HEK293T (cell line): ENCODE measurements around the gene PHYH.
"Not testable (repeated sequence)": the region's sequence is repeated elsewhere in the genome, so short reads cannot be mapped to it uniquely, and the experiment has no call there.

Experiments
- CTCF ChIA-PET: fragments of 350-600 bp; formaldehyde crosslinking; extraction: SDS; loops from one replicate; lab custom pipeline; 2021; ENCODE audit warnings: antibody characterized with exemption, inconsistent platforms; lab: Yijun Ruan, JAX
- POLR2A ChIA-PET: fragments of 350-600 bp; formaldehyde crosslinking; extraction: SDS; loops from one replicate; lab custom pipeline; 2020; ENCODE audit warnings: antibody characterized with exemption, inconsistent platforms; lab: Yijun Ruan, JAX
- DNase-seq: peaks from one replicate; pipeline ENCODE4 v3.0.0; 2012; ENCODE audit warnings: mixed read lengths; ENCODE audit errors: extremely low spot score
- ARNT ChIP-seq: fragments of 450-650 bp; IDR thresholded peaks from 2 replicates; pipeline ENCODE4 v1.6.1; 2017; ENCODE audit warnings: mild to moderate bottlenecking
- BHLHE40 ChIP-seq: fragments of 450-650 bp; IDR thresholded peaks from 2 replicates; pipeline ENCODE4 v1.6.1; 2016; ENCODE audit warnings: mild to moderate bottlenecking, moderate library complexity, borderline replicate concordance
- CTBP1 ChIP-seq: fragments of 450-650 bp; IDR thresholded peaks from 2 replicates; pipeline ENCODE4 v1.6.1; 2016; ENCODE audit warnings: borderline replicate concordance
- ELF4 ChIP-seq: fragments of 450-650 bp; IDR thresholded peaks from 2 replicates; pipeline ENCODE4 v1.6.1; 2017; ENCODE audit warnings: antibody characterized with exemption
- FOXA1 ChIP-seq: fragments of 450-650 bp; IDR thresholded peaks from 2 replicates; pipeline ENCODE4 v1.6.1; 2016; ENCODE audit warnings: mild to moderate bottlenecking
- FOXK2 ChIP-seq: fragments of 450-650 bp; IDR thresholded peaks from 2 replicates; pipeline ENCODE4 v1.6.1; 2016; ENCODE audit warnings: mild to moderate bottlenecking
- FOXM1 ChIP-seq: fragments of 450-650 bp; IDR thresholded peaks from 2 replicates; pipeline ENCODE4 v1.6.1; 2017; ENCODE audit warnings: mild to moderate bottlenecking, borderline replicate concordance
- HDGF ChIP-seq: fragments of 450-650 bp; IDR thresholded peaks from 2 replicates; pipeline ENCODE4 v1.6.1; 2017; ENCODE audit warnings: antibody characterized with exemption, borderline replicate concordance
- L3MBTL2 ChIP-seq: fragments of 450-650 bp; conservative IDR thresholded peaks from 2 replicates; pipeline ENCODE4 v1.6.1; 2016; ENCODE audit warnings: mild to moderate bottlenecking
- LEF1 ChIP-seq: fragments of 450-650 bp; IDR thresholded peaks from 2 replicates; pipeline ENCODE4 v1.6.1; 2017; ENCODE audit warnings: mild to moderate bottlenecking, borderline replicate concordance
- NFRKB ChIP-seq: fragments of 450-650 bp; IDR thresholded peaks from 2 replicates; pipeline ENCODE4 v1.6.1; 2016; ENCODE audit warnings: mild to moderate bottlenecking, moderate library complexity
- PKNOX1 ChIP-seq: fragments of 450-650 bp; IDR thresholded peaks from 2 replicates; pipeline ENCODE4 v1.6.1; 2016
- SP1 ChIP-seq: fragments of 450-650 bp; IDR thresholded peaks from 2 replicates; pipeline ENCODE4 v1.6.1; 2017
- SUZ12 ChIP-seq: fragments of 450-650 bp; IDR thresholded peaks from 2 replicates; pipeline ENCODE4 v1.6.1; 2016; ENCODE audit warnings: mild to moderate bottlenecking
- TARDBP ChIP-seq: fragments of 450-650 bp; IDR thresholded peaks from 2 replicates; pipeline ENCODE4 v1.6.1; 2016
- ZNF384 ChIP-seq: fragments of 450-650 bp; IDR thresholded peaks from 2 replicates; pipeline ENCODE4 v1.6.1; 2016

The PHYH gene

GRCh38 chr10:13247784-13248183 is 52.1 kb downstream of the PHYH start:
- ChIA-PET POLR2A (no interaction called here), CTCF (no interaction called here)
- DNase-seq = no peak
- TF ChIP-seq ARNT (no peak), ZNF384 (no peak), FOXK2 (no peak), FOXA1 (no peak), HDGF (no peak), FOXM1 (no peak), BHLHE40 (no peak), LEF1 (no peak), SUZ12 (no peak)

GRCh38 chr10:13247246-13247645 is 52.6 kb downstream of the PHYH start:
- ChIA-PET CTCF (no interaction called here), POLR2A (no interaction called here)
- DNase-seq = no peak
- TF ChIP-seq BHLHE40 (no peak), ELF4 (no peak), SP1 (no peak), NFRKB (no peak), HDGF (no peak), ZNF384 (no peak)

GRCh38 chr10:13242260-13242659 is 57.6 kb downstream of the PHYH start:
- DNase-seq, CTCF ChIA-PET, POLR2A ChIA-PET: not testable (repeated sequence)

GRCh38 chr10:13241613-13242012 is 58.3 kb downstream of the PHYH start:
- ChIA-PET CTCF (no interaction called here), POLR2A (no interaction called here)
- no peak for DNase-seq
- TF ChIP-seq L3MBTL2 (no peak), NFRKB (no peak), FOXK2 (no peak), SP1 (no peak), TARDBP (no peak), FOXM1 (no peak), PKNOX1 (no peak), ZNF384 (no peak)

- no peak for DNase-seq
- ChIA-PET CTCF (interaction anchor here (0.7 kb wide), 2 partner anchors 10 to 129 kb away, joined by 3 to 11 read pairs; no protein-coding TSS in a partner anchor), POLR2A (no interaction called here)
- TF ChIP-seq TARDBP = no peak
- TF ChIP-seq PKNOX1 = no peak
- TF ChIP-seq FOXA1 = no peak
- TF ChIP-seq SUZ12 = no peak
- no peak for TF ChIP-seq CTBP1
- TF ChIP-seq ELF4 = no peak
- TF ChIP-seq ZNF384 = no peak
- TF ChIP-seq LEF1 = no peak
- TF ChIP-seq FOXK2 = no peak
- no peak for TF ChIP-seq HDGF
- TF ChIP-seq SP1 = no peak
- no peak for TF ChIP-seq BHLHE40
- no peak for TF ChIP-seq FOXM1
- no peak for TF ChIP-seq ARNT
- no peak for TF ChIP-seq NFRKB
- TF ChIP-seq L3MBTL2 = no peak
These were observed 59.9 kb downstream of the PHYH start for GRCh38 chr10:13239923-13240322.

GRCh38 chr10:13238271-13239077 is 61.4 kb downstream of the PHYH start:
- POLR2A ChIA-PET = no interaction called here
- no peak for DNase-seq
- TF ChIP-seq BHLHE40 (no peak), LEF1 (no peak), FOXA1 (no peak), FOXM1 (no peak), CTBP1 (no peak), ARNT (no peak), SP1 (no peak), NFRKB (no peak), L3MBTL2 (no peak), TARDBP (no peak), HDGF (no peak), SUZ12 (no peak), ZNF384 (no peak), ELF4 (no peak), PKNOX1 (no peak), FOXK2 (no peak)
- CTCF ChIA-PET = no interaction called here

- no peak for DNase-seq
- CTCF ChIA-PET = interaction anchor here (0.6 kb wide), 1 partner anchor 8 kb away, joined by 3 read pairs; no protein-coding TSS in a partner anchor
- POLR2A ChIA-PET = no interaction called here
- TF ChIP-seq FOXA1 (no peak), FOXM1 (no peak)
These were observed 63.2 kb downstream of the PHYH start for GRCh38 chr10:13236638-13237037.

- DNase-seq, CTCF ChIA-PET, POLR2A ChIA-PET: not testable (repeated sequence)
These were observed 65.1 kb downstream of the PHYH start for GRCh38 chr10:13234736-13235135.
